ENCODE data around the gene KRTAP12-1.
"Not testable (repeated sequence)": the region's sequence is repeated elsewhere in the genome, so short reads cannot be mapped to it uniquely, and the experiment has no call there.

Gene KRTAP12-1

DNA sequence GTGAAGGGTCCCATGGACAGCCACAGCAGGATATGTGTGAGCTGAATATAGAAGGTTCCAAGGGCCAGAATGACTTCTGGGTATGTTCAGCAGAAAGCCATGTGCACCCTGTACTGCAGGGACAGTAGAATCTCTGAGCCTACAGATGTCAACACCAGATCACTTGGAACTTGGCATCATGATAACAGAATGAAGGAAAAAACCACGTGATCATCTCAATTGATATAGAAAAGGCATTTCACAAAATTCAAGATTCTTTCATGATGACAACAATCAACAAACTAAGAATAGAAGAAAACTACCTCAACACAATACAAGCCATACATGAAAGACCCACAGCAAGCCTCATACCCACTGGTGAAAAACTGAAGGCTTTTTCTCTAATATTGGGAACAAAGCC is 14.4 kb downstream of the KRTAP12-1 start:
- DNase-seq (ENCODE audit: low read depth in 2 of 2), result no peak

DNA sequence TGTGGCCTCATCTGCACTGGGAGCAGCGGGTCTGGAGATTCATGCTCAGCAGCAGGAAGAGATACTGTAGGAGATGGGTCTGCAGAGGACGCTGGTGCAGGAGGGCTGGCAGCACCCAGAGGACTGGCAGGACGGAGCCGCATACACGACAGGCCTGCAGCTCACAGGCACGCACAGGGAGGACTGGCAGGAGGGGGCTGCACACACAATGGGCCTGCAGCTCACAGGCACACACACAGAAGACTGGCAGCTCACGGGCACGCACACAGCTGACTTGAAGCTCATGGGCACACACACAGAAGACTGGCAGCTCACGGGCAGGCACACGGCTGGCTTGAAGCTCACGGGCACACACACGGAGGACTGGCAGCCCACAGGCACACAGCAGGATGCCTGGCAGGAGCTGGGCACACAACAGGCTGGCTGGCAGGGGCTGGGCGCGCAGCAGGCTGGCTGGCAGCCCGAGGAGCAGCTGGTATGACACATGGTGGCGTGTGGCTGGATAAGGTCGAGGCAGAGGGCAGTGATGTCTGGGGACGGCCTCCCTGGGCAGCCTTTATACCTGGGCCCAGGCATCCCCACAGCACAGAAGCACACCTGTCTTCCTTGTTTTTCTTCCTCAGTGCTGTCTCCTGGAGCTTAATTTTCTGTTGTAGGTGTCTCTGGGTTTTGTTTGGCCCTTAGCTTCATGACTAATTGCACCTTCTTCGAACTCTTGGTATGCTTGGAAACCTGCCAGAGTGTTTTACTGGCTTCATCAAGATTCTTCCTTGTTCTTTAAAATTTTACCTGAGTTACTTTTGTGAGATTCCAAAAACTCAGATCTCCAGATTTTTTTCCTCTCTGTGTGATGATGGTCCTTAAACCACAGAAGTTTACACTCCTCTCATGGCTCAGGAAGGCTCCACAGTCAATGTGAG is 15.3 kb downstream of the KRTAP12-1 start, which contains the start of gene KRTAP12-2:
TSS of gene KRTAP12-2 (minus strand) at position 527 of the 920 bp plus-strand sequence. CDS start at position 486, 41 bp downstream.
- DNase-seq (ENCODE audit: low read depth in 2 of 2), result no peak

DNA sequence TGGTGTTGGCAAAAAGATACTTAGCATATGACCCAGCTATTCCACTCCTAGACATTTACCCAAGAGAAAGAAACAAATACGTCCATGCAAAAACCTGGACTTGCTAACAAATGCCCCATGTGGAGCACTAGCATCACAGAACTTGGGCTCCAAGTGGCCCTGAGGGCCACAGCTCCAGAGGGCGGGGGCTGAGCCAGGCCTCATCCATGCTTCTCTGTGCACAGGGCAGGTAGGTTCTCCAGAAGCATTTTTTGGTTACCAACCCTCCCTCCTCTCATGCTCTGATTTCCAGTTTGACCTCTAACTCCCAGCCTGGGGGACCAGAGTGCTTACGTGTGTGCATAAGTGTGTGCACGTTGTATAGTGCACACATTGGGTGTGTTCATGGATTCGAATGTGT is 17.3 kb downstream of the KRTAP12-1 start:
- no peak for DNase-seq (ENCODE audit: low read depth in 2 of 2)

DNA sequence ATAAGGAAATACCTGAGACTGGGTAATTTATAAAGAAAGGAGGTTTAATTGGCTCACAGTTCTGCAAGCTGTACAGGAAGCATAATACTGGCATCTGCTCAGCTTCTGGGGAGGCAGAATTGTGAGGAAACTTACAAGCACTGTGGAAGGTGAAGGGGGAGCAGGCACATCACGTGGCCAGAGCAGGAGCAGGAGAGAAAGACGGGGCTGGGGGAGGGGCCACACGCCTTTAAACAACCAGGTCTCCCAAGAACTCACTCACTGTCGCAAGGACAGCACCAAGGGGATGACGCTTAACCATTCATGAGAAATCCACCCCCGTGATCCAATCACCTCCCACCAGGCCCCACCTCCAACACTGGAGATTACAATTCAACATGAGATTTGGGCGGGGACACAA is 20.4 kb downstream of the KRTAP12-1 start:
- DNase-seq (ENCODE audit: low read depth in 2 of 2), result not testable (repeated sequence)

DNA sequence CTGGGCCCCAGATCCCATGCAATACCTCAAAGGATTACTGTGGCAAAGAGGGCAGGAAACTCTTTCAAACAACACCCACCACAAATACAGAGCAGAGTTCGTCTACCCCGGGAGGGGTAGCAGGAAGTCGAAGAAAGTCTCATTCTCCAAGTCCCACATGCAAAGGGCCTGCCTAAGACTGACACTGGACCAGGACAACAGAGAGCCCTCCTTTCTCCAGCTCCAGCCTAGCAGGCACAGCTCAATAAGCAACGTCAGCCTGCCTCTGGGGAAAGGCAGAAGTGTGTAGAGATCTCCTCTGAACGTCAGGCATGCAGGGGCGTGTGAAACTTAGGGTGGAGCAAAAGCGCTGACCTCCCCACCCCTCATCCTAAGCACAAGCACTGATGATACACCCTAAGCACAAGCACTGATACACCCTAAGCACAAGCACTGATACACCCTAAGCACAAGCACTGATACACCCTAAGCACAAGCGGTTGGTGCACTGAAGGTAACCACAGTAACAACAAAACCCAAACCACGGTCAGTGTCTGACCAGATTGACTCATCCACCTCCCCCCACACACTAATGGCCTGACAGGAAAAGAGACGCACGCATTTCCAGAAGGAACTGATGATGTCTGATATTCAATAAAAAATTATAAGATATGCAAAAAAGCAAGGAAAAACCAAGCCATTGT is 22.9 kb downstream of the KRTAP12-1 start:
- no peak for DNase-seq (ENCODE audit: low read depth in 2 of 2)

DNA sequence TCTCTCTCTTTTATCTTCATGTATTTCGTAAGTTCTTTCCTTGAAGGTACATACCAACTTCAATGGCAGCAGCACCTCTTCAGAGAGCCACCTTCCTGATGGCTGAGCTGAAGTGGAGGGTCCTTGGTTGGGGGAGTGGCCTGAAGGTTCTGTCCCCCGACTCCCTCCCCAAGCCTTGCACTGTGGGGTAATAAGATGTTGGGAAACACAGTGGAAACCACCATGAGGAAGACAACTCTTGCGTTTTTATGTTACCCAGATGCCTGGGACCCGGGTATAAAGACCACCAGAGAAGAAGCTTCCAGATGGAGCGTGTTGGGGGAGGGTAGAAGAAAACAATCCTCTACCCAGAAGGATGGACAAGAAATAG is 23.4 kb downstream of the KRTAP12-1 start:
- DNase-seq (ENCODE audit: low read depth in 2 of 2), result no peak

DNA sequence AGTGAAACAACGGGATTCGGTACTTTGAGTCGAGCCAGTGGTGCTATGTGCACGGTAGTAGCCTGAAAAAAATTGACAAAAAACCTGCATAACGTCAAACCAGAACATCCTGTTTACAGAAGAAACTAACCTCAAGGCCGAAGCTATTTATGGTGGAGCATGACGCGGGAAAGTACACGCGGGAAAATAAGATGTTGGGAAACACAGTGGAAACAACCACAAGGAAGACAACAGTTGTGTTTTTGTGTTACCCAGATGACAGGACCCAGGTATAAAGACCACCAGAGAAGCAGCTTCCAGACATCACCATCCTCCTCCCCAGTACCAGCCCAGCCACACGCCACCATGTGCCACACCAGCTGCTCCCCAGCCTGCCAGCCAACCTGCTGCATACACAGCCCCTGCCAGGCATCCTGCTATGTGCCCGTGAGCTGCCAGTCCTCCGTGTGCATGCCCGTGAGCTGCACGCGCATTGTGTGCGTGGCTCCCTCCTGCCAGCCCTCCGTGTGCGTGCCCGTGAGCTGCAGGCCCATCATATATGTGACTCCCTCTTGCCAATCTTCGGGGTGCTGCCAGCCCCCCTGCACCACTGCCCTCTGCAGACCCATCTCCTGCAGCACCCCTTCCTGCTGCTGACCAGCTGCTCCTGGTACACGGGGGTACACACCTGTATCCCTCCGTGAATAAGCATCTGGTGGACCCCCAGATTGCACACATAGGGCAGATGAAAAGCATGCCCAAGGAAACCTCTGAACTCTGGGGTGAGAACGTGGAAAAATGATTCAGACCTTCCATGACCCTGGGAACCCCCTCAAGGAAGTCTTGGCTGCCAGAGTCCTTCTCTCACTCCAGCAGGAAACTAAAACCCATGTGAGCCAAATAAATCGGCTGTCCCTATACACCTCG is 24.1 kb downstream of the KRTAP12-1 start, which contains the start of gene KRTAP12-3:
TSS of gene KRTAP12-3 (plus strand) at position 298 of the 906 bp plus-strand sequence. CDS start at position 346, 48 bp downstream.
- no peak for DNase-seq (ENCODE audit: low read depth in 2 of 2)

DNA sequence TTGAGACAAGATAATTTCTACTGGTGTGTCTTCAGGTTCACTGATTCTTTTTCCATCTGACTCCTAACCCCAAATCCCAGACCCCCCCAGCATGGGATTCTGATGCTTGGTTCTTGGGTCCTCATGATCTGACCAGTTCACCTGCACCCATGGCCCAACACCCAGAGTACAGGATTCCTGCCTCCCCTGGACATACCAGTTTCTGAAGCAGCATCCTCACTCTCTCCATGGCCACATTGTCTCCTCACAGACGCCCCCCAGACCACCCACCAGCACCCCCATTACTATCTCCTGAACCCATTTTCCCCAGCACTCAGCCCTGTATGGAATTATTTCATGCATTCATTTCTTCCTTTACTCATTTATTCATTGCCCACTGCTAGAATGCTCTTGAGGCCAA is 25.1 kb downstream of the KRTAP12-1 start:
- no peak for DNase-seq (ENCODE audit: low read depth in 2 of 2)

DNA sequence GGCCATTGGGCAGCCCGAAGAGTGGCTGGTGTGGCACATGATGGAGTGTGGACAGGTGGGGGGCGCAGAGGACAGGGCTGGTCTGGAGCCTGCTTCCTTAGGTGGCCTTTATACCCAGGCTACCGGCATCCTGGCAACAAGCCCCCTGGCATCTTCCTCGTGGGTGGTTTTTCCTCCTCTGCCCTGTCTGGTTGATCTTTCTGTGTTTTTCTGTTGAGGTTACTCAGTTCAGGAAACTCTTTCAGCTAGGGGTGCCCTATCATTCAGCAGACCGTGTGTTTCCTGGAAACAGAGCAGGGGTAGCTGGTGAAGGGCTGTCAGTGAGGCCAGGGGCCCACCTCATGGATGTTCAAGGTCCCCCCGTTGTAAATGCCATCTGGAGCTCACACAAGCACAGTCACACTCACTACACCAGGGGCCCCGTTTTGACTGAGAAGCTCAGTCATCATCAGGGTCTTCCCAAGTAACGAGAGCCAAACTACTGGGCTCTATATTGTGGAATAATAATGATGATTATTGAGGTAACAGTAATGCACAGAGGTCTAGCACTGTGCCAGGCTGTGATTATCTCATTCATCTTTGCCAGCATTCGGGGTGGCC is 27.3 kb downstream of the KRTAP12-1 start, which contains the start of gene KRTAP12-4:
TSS of gene KRTAP12-4 (minus strand) at position 84 of the 600 bp plus-strand sequence. CDS start at position 39, 45 bp downstream.
- DNase-seq (ENCODE audit: low read depth in 2 of 2), result no peak

DNA sequence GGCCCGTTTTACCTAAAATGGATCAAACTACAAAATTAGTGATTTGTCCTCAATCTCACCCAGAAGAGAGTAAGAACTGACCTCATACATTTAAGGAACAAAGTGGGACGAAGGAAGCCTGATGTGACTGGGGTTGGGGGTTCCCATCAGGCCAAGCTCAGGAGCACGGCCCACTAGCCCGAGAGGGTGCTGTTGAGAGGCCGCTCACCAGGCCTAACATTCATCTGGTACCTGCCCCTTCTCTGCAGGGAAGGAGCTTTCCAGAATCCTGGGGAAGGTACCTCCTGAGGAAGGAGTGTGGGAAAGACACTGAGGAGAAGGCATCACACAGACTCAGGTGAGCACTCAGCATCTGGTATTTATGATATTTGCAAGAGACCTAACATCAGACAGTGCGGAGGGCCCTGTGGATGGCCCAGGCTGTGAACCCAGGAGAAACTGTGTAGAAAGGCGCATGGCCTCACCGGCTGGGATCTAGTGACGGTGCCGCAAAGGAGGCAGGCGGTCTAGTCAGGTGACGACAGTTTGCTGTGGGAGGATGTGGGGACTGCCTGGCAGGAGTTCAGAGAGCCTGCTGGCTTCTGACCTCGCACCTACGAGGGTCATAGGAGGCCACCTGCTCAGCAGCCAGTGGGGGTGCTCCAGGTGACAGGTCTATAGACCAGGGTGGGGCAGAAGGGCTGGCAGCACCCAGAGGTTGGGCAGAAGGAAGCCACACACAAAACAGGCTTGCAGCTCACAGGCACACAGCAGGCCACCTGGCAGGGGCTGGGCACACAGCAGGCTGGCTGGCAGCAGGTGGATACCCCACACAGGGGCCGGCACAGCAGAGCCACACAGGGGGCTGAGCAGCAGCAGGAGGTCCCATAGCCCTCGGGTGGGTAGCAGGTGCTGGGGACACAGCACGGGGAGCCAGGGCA is 28.0 kb downstream of the KRTAP12-1 start:
- DNase-seq (ENCODE audit: low read depth in 2 of 2), result no peak

DNA sequence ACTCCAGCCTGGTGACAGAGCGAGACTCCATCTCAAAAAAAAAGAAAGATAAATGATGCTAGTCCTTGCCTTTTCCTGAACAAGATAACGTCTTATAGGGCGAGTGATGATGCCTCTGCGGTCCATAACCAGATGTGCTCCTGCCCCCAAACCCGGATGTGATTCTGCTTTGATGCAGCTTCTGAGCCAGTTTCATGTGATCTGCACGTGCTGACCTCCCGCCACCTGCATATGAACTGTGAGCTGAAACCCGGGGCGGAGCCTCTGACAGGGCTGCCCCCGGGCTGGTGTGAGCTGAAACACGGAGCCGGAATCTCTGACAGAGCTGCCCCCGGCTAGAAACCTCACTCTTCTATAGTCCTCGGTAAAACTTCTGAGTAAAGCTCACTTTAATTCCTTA is 28.8 kb downstream of the KRTAP12-1 start:
- DNase-seq (ENCODE audit: low read depth in 2 of 2), result no peak

DNA sequence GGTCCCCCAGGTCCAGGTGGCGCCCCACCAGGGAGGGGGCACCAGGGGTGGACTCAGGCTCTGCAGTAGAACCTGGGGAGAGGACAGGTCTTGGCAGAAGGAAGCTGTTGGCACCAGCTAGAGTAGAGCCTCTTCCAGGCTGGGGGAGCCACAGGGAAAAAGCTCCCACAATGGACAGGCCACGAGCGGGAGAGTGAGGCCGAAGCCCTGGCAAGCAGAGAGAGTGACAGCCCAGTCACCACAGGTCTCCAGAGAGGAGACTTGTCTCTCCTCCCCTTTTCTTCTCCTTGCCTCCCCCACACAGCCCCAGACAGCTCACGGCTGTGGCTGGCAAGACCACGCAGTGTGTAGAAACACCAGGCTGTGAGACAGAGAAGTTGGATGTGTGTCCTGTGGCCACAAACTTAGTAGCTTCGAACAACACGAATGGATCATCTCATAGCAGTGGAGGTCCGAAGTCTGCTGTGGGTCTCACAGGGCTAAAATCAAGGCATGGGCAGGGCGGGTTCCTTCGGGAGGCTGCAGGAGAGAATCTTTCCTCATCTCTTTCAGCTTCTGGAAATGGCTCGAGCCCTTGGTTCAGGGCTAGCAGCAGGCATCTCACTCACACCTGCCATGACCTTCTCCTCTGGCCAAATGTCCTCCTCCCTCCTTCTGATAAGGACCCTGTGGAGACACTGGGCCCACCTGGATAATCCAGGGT is 30.8 kb downstream of the KRTAP12-1 start:
- no peak for DNase-seq (ENCODE audit: low read depth in 2 of 2)

DNA sequence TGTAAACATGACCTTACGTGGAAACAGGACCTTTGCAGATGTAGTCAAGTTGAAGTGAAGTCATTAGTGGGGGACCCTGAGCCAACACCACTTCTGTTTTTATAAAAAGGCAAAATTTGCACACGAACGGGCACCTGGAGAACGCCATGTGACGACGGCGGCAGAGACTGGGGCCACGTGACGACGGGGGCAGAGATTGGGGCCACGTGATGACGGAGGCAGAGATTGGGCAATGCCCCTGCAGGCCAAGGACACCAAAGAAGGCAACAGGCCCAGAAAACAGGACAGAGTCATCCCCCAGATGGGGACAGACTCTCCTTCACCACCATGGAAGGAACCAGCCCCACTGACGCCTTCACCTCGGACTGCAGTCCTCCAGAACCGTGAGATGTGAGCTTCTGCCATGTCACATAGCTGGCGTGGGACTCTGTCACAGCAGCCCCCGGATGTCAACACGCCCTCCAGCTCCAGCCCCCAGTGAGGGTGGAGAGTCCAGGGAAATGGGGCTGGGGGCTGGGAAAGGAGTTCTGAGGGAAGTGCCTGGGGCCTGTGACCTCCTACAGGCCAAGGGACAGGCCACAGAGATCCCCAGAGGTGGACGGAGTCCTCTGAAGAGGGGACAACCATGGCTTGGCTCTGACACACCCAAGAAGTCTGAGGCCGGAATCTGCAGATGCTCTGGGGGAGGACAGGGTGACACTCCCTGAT is 31.5 kb downstream of the KRTAP12-1 start:
- DNase-seq (ENCODE audit: low read depth in 2 of 2), result no peak

DNA sequence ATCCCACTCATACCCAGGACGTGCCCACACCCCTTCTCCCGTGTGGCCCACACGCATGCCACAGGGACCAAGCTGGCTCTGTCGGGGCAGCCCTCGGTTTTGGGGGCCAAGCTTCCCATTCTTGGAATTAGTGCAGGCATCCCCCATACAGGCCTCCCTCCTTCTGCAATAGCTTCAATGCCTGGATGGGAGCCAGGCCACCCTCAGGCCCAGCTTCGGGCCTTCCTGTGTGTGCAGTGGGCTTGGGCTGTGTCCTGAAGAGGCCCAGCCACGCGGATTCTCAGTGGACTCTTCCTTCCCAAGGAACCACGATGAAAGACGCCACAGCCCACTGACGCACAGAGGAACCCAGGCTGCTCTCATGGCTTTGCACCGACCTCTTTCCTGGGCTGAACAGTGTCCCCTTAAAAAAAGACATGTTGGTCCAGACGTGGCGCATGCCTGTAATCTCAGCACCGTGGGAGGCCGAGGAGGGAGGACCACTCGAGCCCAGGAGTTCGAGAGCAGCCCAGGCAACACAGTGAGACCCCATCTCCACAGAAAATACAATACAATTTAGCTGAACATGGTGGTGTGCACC is 32.4 kb downstream of the KRTAP12-1 start:
- no peak for DNase-seq (ENCODE audit: low read depth in 2 of 2)

DNA sequence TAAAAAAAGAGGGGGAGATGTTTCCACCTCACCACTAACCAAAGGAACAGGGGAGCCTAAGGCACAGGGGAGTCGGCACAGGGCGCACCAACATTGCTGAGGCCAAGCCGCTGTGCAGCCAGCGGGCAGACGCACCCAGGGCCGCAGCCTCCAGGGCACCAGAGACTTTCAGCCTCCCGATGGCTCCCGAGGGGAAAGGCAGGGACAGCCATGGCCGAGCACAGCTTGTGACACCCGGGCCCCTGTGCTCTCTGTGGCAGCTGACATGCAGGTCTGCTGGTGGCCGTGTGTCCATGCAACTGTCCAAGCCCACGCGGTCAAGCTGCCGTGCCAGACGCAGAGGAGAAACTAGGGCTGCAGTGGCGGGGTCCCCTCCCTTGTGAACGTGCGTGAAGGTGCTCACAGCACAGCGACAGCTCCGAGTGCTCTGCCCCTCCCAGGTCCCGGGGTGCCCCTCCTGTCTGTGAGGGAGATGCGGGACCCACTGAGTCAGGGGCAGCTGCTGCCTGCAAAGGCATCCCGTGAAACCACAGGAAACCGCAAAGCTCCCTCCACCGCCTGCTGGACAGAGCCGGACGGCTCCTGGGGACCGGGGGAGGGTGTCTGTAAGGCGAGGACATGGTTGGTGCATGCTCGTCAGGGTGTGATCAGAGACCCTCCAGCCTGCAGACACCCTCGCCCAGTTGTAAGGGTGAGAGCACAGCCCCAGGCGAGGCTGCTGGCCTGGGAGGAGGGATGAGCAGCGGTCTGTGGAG is 33.2 kb downstream of the KRTAP12-1 start:
- no peak for DNase-seq (ENCODE audit: low read depth in 2 of 2)

DNA sequence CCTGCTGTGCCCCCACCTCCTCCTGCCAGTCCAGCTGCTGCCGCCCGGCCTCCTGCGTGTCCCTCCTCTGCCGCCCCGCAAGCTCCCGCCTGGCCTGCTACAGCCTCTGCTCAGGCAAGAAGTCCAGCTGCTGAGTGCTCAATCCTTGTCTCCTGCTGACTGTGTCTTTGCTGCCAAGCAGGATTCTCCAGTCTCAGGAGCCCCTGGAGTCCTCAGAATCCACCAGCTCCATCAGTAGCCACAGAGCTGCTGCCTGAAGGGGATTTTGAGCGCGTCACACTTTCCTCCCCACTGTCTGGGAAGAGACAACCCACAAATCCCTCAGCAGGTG is 34.8 kb downstream of the KRTAP12-1 start:
- no peak for DNase-seq (ENCODE audit: low read depth in 2 of 2)

DNA sequence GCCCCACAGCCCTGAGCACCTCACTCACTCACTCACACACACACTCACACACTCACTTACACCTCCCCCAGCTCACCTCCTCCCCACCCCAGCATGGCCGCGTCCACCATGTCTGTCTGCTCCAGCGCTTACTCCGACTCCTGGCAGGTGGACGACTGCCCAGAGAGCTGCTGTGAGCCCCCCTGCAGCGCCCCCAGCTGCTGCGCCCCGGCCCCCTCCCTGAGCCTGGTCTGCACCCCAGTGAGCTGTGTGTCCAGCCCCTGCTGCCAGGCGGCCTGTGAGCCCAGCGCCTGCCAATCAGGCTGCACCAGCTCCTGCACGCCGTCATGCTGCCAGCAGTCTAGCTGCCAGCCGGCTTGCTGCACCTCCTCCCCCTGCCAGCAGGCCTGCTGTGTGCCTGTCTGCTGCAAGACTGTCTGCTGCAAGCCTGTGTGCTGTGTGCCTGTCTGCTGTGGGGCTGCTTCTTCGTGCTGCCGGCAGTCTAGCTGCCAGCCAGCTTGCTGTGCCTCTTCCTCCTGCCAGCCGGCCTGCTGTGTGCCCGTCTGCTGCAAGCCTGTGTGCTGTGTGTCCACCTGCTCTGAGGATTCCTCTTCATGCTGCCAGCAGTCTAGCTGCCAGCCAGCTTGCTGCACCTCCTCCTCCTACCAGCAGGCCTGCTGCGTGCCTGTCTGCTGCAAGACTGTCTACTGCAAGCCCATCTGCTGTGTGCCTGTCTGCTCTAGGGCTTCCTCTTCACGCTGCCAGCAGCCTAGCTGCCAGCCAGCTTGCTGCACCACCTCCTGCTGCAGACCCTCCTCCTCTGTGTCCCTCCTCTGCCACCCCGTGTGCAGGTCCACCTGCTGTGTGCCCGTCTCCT is 35.4 kb downstream of the KRTAP12-1 start, which contains the start of gene KRTAP10-11:
TSS of gene KRTAP10-11 (plus strand) at position 49 of the 856 bp plus-strand sequence. CDS start at position 94, 45 bp downstream.
- DNase-seq (ENCODE audit: low read depth in 2 of 2), result not testable (repeated sequence)
